Glutamatergic neuron (in vitro differentiated cells): ENCODE data around the gene E2F2. TPM values are rescaled to one million over a fixed set of nuclear protein-coding genes. Genes with fewer than 3 reads are reported as not detected.

Source experiments
- DNase-seq: peaks from one replicate; pipeline ENCODE4 v3.0.0; 2022
- H3K27ac Mint-ChIP-seq: one replicate; pipeline ENCODE4 v1.8.0; 2020; ENCODE audit warnings: mild to moderate bottlenecking, mixed read lengths, inconsistent platforms; ENCODE audit not compliant: unreplicated experiment
- H3K27me3 Mint-ChIP-seq: one replicate; pipeline ENCODE4 v1.8.0; 2020; ENCODE audit warnings: mild to moderate bottlenecking, moderate library complexity, mixed read lengths, inconsistent platforms; ENCODE audit not compliant: unreplicated experiment
- H3K36me3 Mint-ChIP-seq: one replicate; pipeline ENCODE4 v1.8.0; 2020; ENCODE audit warnings: mild to moderate bottlenecking, mixed read lengths, inconsistent platforms; ENCODE audit not compliant: unreplicated experiment
- H3K4me1 Mint-ChIP-seq: one replicate; pipeline ENCODE4 v1.8.0; 2020; ENCODE audit warnings: mild to moderate bottlenecking, low read depth, mixed read lengths, inconsistent platforms; ENCODE audit not compliant: unreplicated experiment
- H3K4me3 Mint-ChIP-seq: one replicate; pipeline ENCODE4 v1.8.0; 2020; ENCODE audit warnings: mild to moderate bottlenecking, mixed read lengths, inconsistent platforms; ENCODE audit not compliant: unreplicated experiment
- H3K9me3 Mint-ChIP-seq: one replicate; pipeline ENCODE4 v1.8.0; 2020; ENCODE audit warnings: mild to moderate bottlenecking, moderate library complexity, mixed read lengths, inconsistent platforms; ENCODE audit not compliant: unreplicated experiment
- total RNA-seq: library from RNA; stranded (reverse); fragmentation: NEBNext Ultra II Directional; extraction: Animal tissue kit (Norgen Biotek cat#: 25700); gene quantifications from one replicate; pipeline ENCODE4 v1.2.1, GENCODE V29; 2021; ENCODE audit not compliant: unreplicated experiment
- TF ChIP-seq, protein P1 (sequence below): fragments of 200-600 bp; sonication (generic); IDR thresholded peaks from one replicate; pipeline ENCODE4 v1.5.0; 2021; ENCODE audit not compliant: partially characterized antibody, unreplicated experiment

The E2F2 gene
- total RNA-seq, 1 donor from 2014 or later = 5.4 TPM

- peaks cover 15% of the 10 kb centered on the region for H3K27me3 Mint-ChIP-seq
- no peak for DNase-seq
- H3K9me3 Mint-ChIP-seq = peaks cover 9% of the 10 kb centered on the region
- peak overlapping the region; percentile 38 for H3K4me3 Mint-ChIP-seq
- TF ChIP-seq, protein P1, sequence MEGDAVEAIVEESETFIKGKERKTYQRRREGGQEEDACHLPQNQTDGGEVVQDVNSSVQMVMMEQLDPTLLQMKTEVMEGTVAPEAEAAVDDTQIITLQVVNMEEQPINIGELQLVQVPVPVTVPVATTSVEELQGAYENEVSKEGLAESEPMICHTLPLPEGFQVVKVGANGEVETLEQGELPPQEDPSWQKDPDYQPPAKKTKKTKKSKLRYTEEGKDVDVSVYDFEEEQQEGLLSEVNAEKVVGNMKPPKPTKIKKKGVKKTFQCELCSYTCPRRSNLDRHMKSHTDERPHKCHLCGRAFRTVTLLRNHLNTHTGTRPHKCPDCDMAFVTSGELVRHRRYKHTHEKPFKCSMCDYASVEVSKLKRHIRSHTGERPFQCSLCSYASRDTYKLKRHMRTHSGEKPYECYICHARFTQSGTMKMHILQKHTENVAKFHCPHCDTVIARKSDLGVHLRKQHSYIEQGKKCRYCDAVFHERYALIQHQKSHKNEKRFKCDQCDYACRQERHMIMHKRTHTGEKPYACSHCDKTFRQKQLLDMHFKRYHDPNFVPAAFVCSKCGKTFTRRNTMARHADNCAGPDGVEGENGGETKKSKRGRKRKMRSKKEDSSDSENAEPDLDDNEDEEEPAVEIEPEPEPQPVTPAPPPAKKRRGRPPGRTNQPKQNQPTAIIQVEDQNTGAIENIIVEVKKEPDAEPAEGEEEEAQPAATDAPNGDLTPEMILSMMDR = no peak
- H3K36me3 Mint-ChIP-seq = no peaks in the 10 kb centered on the region
- H3K4me1 Mint-ChIP-seq = peaks cover 17% of the 10 kb centered on the region
- H3K27ac Mint-ChIP-seq = no peak overlapping the region
Observed at GRCh38 chr1:23530087-23530746, 816 bp downstream of the E2F2 start.

- H3K27ac Mint-ChIP-seq = peak overlapping the region; percentile 77
- H3K27me3 Mint-ChIP-seq = peaks cover 15% of the 10 kb centered on the region
- peak overlapping the region; percentile 59 for H3K4me3 Mint-ChIP-seq
- H3K36me3 Mint-ChIP-seq = no peaks in the 10 kb centered on the region
- no peak for DNase-seq
- peaks cover 9% of the 10 kb centered on the region for H3K9me3 Mint-ChIP-seq
- TF ChIP-seq, protein P1 = no peak
- H3K4me1 Mint-ChIP-seq = peaks cover 18% of the 10 kb centered on the region
Observed at GRCh38 chr1:23529146-23530086, 1.6 kb downstream of the E2F2 start.

- Mint-ChIP-seq H3K36me3 (no peaks in the 10 kb centered on the region), H3K27ac (peak overlapping the region; percentile 81), H3K27me3 (peaks cover 14% of the 10 kb centered on the region), H3K4me3 (peak overlapping the region; percentile 25), H3K9me3 (peaks cover 11% of the 10 kb centered on the region), H3K4me1 (peaks cover 20% of the 10 kb centered on the region)
- TF ChIP-seq, protein P1 = no peak
- peak; percentile 52 for DNase-seq
Observed at GRCh38 chr1:23528250-23528978, 2.6 kb downstream of the E2F2 start.

- H3K27ac Mint-ChIP-seq = no peak overlapping the region
- TF ChIP-seq, protein P1 = no peak
- peaks cover 13% of the 10 kb centered on the region for H3K27me3 Mint-ChIP-seq
- no peak for DNase-seq
- no peak overlapping the region for H3K4me3 Mint-ChIP-seq
- H3K36me3 Mint-ChIP-seq = no peaks in the 10 kb centered on the region
- peaks cover 11% of the 10 kb centered on the region for H3K9me3 Mint-ChIP-seq
- peaks cover 20% of the 10 kb centered on the region for H3K4me1 Mint-ChIP-seq
Observed at GRCh38 chr1:23527900-23528249, 3.2 kb downstream of the E2F2 start.
